ENCODE data around the gene ADGB. TPM values are rescaled to one million over a fixed set of nuclear protein-coding genes. Genes with fewer than 3 reads are reported as not detected.

The ADGB gene
- total RNA-seq, result not detected in 2 replicates

DNA sequence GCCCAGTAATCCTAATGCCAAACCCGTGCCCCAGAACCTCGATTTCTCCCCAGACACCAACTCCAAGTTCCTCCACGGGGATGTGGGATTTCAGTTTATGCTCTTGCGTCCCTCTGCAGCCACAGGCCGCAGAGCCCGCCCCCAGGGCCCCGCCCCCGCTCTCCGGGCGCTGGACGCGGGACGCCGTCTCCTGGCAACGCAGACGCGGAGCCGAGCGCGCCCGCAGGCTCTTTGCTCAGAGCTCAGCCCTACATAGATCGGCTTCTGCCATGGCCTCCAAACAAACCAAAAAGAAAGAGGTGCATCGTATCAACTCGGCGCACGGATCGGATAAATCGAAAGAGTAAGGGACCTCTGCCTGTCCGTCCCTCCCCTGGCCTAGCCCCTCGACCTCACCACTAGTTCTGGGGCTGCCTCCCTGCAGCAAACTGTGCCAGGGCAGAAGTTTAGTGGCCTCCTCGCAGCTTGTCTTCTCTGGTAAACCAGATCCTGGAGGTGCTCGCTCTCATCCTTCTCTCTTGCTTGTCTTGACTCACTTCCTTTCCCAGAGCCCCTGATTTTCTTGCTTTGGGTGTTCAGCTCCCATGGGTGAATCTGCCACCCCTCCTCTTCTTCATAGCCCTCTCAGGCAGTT, at the start of gene ADGB:
Gene ADGB (plus strand): TSS at position 201 of the 634 bp plus-strand sequence. CDS start 69 bp downstream, at position 270.

Other genes starting within 250 kb of the ADGB start
- 42.1 and 47.6 TPM in 2 replicates for gene RAB32, start 55.1 kb upstream of the ADGB start, total RNA-seq